Subcutaneous adipose tissue (tissue), 4 donors: ENCODE results near the gene MVP. TPM values are rescaled to one million over a fixed set of nuclear protein-coding genes. Genes with fewer than 3 reads are reported as not detected.

Experiments used
- CTCF ChIP-seq: fragments of 450-650 bp; IDR thresholded peaks from one replicate; pipeline ENCODE4 v1.5.1; 2016; ENCODE audit warnings: low read depth, mild to moderate bottlenecking, control low read depth, antibody characterized with exemption, moderate library complexity
- total RNA-seq, 4 donors: library from RNA; depleted of rRNA; stranded (reverse); fragments of >200 nt; gene quantifications; one replicate each; pipeline ENCODE4 v1.1.0, GENCODE V29; 2016

The MVP gene
- total RNA-seq, 4 donors from 2014 or later = 47.1 to 119 (median 103) TPM

- no peak for TF ChIP-seq CTCF
Observed at GRCh38 chr16:29873319-29873718, 53.1 kb downstream of the MVP start.

GRCh38 chr16:29875206-29875605 lies 54.9 kb downstream of the MVP start:
- TF ChIP-seq CTCF = no peak

GRCh38 chr16:29876217-29876593 lies 55.9 kb downstream of the MVP start:
- TF ChIP-seq CTCF = no peak

GRCh38 chr16:29876594-29877249 lies 56.5 kb downstream of the MVP start:
- no peak for TF ChIP-seq CTCF

- no peak for TF ChIP-seq CTCF
Observed at GRCh38 chr16:29877266-29877961, 57.2 kb downstream of the MVP start.

GRCh38 chr16:29878172-29878571 lies 57.9 kb downstream of the MVP start:
- TF ChIP-seq CTCF = no peak

GRCh38 chr16:29881050-29881449 lies 60.8 kb downstream of the MVP start:
- TF ChIP-seq CTCF = no peak
